Fibroblast of peridontal ligament (primary cell): ENCODE results near the gene TBCA.
"Not testable (repeated sequence)": the region's sequence is repeated elsewhere in the genome, so short reads cannot be mapped to it uniquely, and the experiment has no call there.

Experiments
- DNase-seq: peaks from one replicate; pipeline ENCODE4 v3.0.0-alpha.2; 2010; ENCODE audit errors: extremely low read depth

Gene TBCA

DNA sequence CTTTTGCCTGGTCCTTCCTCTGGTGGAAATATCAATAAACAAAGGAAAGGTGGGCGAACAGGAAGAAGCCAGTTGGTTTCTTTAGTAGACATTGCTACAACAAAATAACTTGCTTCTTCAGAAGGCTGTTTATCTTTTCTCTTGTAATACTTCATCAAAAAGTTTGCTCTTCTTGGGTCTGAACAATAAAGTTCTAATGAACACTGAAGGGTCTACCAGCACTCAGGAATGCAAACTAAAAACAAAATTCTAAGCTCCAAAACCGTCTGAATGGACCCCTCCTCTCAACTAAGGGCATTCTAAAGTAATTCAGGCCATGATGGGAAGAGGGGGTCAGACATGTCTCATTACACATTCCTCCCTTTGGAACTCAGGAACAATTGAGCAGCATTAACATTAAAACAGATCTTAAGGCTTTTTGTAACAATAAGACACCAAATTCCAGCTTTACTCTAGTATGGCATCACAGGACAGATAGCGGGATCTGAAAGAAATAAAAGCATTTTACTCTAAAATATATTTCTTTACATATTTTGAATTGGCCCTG lies 2.3 kb downstream of the TBCA start:
- no peak for DNase-seq

DNA sequence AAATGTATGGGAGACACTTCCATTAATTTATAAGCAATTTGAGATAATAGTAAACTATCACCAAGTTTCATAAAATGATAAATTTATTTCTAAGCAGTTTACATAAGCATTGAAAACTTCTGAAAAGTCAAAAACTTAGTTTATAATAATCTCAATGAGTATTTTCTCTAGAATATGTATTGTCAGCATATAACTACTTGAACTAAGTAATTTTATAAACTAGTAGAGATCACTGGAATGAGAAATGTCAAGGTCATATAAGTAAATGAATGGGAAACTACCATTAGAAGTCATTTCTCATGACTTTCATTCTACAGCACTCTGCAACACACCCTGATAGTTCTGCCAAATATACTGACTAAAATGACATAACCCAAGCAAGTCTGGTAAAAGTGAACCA lies 3.4 kb downstream of the TBCA start:
- DNase-seq = peak; percentile 13

DNA sequence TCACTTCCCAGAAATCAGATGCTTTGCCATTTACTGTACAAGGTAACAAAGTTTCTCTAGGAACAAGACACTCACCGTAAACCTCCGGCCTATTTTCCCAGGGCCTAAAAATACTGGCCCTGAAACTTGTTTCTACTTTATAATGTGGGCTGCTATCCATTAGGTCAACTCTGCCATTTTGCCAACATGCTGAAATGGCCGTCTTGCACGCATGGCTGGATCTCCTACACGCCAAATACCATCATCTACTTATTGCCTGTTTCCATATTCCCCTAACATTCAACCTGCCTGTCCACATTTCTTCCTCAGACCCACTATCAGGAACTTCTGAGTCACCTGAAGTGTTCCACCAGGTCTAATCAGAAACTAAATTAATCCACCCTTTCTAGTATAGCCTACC lies 4.7 kb downstream of the TBCA start:
- no peak for DNase-seq

DNA sequence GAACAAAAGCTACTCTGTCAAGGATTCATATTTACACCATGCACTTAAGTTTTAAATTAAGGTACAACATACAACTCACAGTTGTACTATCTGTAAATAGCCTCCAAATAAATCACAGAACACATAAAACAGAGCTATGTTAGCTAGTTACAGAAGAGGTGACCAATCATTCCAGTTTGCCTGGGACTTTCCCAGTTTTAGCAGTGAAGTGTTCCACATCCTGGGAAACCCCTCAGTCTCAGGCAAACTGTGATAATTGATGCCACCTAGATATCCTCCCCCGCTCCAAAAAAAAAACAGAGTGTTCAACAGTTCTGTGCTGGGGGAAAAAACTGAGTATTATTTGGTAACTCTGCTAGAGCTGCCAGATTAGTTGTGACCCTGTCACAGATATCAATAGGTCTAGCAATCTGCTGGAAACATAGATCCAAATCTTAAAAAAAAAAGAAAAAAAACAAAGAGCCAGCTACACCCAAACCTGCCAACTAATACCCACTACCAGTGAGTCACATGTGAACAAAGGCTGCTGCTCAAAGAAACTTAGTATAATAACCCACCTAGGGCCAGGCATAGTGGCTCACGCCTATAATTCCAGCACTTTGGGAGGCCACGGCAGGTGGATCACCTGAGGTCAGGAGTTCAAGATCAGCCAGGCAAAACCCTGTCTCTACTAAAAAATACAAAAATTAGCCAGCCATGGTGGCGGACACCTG lies 5.7 kb downstream of the TBCA start:
- DNase-seq = no peak

DNA sequence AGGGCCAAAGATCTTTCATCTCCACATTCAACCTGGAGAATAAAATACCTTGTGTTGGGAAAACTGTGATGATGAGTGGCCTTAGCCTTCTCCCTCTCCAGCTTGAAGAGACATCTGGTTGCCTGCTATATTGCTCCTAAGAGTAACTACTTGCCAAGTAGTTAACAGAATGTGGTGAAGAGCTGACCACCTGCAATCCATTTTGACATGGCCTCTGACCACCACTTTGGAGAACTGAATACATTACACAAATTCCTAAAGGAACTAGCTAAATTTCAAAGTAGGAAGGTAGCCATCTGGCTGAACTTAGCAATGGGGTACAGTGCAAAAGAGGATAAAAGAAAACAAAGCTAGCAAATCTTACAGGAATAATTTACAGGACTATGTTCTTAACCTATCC lies 7.2 kb downstream of the TBCA start:
- peak; percentile 19 for DNase-seq

DNA sequence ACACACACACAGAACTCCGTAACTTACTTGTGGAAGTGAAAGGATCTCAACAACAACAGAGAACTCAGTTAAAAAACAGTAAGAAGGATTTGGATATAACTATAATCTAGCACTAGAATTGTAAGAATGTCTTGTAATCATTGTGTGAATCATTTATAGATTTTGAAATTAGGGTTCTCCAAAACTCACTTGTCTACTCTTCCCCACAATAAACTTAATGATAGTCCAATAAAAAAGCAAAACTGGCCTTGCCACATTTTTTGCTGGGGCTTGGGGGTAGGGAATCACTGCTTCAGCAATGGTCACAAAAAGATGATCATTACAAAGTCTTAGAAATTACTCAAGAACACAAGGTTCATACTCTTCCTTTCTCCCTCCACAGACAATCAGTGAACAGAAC lies 8.8 kb downstream of the TBCA start:
- no peak for DNase-seq

DNA sequence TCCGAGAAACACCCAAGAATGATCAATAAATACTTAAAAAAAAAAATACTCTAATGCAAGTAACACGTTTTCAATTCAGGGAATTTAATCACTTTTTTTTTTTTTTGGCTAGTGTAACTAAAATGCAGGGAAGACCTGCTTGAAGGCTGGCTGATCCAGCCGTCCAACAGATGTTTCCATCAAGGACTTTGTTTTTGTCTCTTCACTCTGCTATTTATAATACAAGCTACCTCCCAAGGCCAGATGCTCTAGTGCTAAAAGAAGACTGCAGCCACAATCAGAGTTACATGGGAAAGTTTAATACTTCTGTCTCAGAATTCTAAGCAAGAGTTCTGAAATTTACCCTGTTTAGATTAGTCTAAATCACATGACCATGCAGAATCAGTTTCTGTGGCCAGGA lies 14.5 kb downstream of the TBCA start:
- no peak for DNase-seq

DNA sequence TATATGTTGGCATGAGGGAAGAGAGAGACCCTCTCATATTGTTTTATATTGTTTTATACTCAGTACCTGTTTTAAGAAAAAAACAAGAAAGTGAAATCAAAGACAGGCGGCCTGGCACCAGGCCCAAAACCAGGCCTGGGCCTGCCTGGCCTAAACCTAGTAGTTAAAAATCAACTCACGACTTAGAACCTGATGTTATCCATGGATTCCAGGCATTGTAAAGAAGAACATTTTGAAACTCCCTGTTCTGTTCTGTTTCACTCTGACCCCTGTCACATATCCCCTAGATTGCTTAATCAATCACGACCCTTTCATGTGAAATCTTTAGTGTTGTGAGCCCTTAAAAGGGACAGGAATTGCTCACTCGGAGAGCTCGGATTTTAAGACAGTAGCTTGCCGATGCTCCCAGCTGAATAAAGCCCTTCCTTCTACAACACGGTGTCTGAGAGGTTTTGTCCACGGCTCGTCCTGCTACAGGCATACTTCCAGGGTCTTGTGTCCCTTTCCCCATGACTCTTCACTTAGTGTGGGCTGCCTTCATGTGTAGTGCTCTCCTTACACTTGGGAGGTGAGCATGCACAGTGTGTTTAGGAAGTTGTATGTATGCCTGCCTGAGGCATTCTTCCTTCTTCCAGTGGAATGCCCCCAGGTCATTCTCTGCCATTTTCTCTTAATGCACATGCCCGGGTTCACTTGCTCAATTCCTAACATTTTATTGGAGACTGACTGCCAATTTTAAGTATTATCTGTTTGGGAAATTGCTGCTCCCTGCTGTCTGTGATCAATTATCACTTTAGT lies 17.8 kb downstream of the TBCA start:
- DNase-seq = no peak

DNA sequence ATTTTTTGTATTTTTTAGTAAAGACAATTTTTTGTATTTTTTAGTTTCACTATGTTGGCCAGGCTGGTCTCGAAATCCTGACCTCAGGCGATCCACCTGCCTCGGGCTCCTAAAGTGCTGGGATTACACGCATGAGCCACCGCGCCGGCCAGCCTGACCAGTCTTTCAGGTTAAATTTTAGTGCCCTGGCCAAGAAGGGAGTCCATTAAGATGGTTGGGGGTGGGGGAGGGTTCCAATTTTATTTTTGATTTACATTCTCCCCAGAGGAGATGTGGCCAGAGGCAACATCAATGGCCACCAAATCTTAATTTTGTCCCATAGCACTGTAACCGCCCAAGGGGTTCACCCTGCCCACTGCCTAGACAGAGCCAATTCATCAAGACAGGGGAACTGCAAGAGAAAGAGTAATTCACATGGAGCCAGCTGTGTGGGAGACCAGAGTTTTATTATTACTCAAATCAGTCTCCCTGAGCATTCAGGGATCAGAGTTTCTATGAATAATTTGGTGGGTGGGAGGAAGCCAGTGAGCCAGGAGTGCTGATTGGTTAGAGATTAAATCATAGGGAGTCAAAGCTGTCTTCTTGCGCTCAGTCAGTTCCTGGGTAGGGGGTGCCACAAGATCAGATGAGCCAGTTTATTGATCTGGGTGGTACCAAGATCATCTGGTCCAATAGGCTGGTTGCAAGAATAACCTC lies 24.7 kb downstream of the TBCA start:
- no peak for DNase-seq

DNA sequence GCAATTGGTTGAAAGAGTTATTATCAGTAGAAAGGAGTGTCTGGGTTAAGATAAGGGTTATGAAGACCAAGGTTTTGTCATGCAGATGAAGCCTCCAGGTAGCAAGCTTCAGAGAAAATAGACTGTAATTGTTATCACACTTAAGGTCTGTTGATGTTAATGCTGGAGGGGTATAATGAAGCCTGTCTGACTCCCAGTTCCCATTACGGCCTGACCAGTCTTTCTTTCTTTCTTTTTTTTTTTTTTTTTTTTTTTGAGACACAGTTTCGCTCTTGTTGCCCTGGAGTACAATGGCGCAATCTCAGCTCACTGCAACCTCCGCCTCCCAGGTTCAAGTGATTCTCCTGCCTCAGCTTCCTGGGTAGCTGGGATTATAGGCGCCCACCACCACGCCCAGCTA lies 25.2 kb downstream of the TBCA start:
- DNase-seq = not testable (repeated sequence)

DNA sequence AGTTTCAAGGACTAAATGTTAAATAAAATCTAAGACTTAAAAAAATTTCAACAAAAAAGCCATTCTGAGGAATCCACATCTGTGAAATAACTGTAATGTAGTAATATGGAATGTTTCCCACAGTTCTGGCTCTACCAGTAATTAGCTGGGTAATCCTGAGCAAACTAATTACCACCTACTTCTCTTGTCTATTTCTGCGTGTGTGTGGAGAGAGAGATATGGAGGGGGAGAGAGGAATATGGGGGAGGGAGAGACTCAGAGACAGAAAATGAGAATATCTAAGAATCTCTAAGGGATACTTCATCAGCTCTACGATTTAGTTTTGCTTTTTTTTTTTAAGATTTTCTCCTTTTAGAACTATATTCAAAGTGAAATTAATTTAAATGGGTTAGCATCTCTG lies 28.0 kb downstream of the TBCA start:
- no peak for DNase-seq

DNA sequence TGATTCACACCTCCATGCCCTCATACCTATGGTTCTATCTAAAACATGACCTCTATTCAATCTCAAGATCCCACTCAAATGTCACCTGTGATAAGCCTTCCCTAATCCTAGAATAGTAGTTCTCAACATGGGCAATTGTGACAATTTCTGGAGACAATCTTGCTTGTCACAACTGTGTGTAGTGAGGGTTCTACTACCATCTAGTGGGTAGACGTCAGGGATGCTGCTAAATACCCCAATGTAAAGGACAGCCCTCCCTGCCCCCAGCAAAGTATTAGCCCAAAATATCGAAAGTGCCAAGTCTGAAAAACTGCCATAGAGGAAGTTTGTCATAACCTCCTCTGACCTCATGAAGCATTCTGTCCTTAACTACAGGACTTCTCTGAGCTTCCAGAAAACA lies 32.0 kb downstream of the TBCA start:
- DNase-seq = no peak

DNA sequence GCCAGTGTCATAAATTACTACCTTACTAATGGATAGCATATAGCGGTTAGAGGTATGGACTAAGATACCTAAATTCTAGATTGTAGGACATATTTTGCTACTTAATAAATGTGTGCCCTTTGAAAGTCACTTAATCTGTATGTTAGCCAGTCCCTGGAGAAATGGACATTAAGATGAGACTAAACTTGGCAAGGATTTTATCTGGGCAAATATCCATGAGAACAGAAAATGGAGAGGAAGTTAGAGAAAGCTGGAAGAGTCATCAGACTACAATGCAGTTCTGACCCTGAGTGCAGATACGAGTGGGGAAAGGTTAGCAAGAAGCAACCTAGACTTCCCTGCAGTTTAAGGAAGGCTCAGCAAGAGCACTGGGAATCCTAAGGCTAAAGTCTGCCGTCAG lies 33.0 kb downstream of the TBCA start:
- DNase-seq = no peak

DNA sequence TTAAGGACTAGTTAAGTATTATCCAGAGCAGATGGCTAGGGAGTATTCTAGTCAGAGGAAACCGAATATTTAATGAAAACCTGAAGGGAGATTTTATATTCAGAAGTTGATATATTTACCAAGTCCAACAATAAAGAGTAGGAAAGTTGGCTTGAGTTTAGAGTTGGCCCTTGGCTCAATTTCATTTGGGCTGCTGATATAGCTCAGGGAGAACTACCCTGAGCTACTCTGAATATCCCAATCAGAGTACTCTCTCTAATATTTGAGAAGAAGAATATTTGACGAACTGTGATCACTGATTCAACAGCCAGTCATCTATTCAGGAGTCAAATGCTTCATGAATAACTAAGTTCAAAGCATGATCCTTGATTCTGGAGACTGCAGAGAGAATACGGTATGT lies 34.5 kb downstream of the TBCA start:
- DNase-seq = no peak

DNA sequence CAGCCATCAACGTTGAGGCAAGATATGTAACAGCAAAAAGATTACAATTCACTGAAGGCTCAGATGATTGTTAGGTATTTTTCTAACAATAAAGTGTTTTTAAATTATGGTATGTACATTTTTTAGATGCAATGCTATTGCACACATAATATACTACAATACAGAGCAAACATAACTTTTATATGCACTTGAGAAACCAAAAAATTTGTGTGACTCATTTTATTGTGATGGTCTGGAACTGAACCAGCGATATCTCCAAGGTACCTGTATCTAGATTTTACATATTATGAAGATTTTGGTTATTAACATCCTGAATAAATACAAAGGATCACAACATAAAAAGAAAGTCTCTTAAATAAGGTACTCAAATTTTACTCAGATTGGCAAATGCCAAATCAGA lies 41.3 kb downstream of the TBCA start:
- no peak for DNase-seq

DNA sequence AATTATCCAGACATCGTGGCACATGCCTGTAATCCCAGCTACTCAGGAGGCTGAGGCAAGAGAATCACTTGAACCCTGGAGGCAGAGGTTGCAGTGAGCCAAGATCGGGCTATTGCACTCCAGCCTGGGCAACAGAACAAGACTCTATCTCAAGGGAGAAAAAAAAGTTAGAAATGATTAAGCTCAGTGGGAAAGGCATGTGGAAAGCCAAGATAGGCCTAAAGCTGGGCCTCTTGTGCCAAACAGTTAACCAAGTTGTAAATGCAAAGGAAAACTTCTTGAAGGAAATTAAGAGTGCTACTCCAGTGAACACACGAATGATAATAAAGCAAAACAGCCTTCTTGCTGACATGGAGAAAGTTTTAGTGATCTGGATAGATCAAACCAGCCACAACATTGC lies 43.0 kb downstream of the TBCA start:
- peak; percentile 26 for DNase-seq

DNA sequence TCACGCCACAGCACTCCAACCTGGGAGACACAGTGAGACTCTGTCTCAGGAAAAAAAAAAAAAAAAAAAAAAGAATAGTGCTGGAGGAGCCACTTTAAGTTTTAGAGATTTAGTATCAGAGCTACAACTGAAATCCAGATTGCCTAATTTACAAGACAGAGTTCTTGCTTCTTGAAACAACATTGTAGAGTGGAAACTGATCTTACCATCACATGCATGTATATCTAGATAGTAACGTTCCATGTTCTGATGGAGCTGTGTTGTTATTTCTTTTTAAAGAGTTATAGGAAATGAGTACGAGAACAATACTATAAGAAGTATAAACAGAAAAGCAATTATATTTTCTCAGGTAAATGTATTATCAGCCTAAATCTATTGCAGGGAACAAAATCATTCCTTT lies 48.9 kb downstream of the TBCA start:
- DNase-seq = no peak

DNA sequence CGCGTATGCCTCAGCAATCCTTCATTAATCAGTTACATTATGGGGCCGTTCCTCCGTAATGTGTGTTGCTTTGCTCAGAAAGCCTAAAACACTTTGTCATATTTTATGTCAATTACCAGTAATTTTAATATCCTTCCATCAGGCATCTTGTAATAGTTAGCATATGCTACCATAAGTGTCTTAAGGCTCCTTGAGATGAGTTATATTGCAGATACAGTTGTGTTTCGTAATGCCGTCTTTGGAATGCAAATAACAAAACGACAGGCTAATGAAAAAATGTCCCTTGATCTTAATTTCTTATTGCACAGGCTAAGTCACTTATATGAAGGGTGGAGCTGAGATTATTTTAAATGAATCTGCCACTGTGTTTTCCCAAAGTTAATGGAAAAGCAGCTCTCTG lies 50.5 kb downstream of the TBCA start:
- DNase-seq = no peak

DNA sequence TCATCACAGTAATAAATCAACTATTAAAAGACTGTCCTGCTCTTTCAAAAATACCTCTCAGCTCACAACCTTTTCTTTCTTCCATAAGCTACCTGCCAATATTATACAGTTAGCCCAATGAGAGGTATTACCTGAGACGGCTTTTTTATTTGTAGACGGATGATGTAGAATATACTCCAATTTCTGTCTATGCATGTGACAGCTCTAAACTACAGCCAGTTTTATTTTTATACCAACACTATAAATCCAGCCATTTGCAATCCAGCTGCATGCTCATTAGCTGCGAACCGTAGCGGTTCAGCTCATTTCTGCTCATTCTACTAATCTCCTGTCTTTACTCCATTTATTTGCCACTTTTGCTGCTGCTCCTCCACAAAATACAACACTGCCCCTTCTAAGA lies 51.2 kb downstream of the TBCA start:
- DNase-seq = no peak

DNA sequence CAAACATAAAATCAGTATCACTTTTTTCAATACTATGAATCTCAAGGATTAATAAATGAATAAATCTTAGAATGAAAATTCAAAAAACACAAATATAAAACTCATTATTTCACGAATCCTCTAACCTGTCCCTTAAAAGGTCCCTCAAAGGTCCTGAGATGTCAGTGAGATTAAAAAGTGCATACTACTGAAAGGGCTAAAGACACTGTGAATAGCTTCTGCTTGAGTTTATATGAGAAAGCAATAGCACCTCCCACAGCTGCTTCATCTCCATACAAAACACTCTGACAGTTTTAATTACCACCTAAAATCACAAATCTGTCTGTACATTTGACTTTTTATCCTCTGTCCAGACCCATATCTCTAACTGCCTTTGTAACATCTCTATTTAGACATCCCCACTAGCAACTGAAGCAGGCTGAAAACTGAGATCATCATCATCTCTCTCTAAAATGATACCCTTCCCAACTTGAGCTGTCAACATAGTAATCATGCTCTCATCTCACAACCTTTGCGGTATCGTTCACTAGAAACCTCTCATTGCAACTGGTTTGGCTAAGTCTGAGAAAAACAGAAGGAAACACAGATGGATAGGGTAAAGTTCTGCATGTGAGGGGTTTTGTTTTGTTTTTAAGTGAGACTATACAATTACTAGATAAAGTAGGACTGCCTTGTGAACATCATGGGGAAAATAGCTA lies 56.3 kb downstream of the TBCA start:
- no peak for DNase-seq

DNA sequence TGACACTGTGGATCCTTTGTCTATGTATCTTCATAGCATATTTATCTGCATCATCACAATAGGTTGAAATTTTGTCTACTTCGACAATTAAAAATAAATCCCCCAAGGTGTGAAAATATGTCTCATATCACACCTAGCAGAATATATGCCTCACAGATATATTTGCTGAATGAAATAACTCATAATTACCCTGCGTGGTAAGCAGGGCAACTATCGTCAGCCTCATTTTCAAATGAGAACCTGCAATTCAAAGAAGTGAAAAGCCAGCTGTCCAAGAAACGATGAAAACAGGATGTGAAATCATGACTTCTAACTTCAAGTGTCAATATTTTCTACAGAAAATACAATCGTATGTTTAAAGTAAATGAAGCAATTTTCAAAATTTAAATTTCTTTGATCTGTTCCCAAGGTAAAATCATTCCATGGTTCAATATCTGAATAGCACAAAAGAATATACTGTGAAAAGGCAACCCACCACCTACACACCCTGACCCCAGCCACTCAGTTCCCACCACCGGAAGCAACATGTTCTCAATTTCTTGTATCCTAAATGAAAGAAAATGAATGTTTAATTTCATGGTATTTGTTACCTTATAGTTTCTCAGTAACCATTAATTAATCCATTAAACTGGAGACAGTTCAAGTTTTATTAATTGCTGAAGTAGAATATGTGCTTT lies 57.1 kb downstream of the TBCA start:
- DNase-seq = no peak
